ENCODE data around the gene GEMIN8. TPM values are rescaled to one million over a fixed set of nuclear protein-coding genes. Genes with fewer than 3 reads are reported as not detected.

GEMIN8 gene
- total RNA-seq, 1 donor: 10.4 TPM

DNA sequence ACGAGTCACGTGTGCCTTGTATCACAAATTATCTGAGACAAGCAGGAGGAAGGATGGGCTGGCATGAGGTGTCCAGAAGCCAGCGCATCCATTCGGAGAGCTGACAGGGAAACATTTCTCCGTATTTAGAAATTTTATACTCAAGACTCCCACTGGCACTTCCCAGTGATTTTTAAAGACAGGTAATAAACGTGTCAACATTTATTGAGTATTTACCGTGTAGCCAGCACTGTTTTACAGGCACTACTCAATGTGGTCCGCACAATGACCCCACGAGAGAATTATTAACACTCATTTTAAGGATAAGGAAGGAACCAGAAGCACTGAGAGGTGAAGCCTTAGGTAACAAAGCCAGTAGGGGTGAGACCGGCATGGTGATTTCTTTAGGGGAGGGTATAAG, 23.2 kb downstream of the GEMIN8 start:
- H3K4me3 ChIP-seq (ENCODE audit: low read depth, low read length): no peak overlapping the region
- DNase-seq (ENCODE audit: low read depth): no peak
- TF ChIP-seq, protein P1, sequence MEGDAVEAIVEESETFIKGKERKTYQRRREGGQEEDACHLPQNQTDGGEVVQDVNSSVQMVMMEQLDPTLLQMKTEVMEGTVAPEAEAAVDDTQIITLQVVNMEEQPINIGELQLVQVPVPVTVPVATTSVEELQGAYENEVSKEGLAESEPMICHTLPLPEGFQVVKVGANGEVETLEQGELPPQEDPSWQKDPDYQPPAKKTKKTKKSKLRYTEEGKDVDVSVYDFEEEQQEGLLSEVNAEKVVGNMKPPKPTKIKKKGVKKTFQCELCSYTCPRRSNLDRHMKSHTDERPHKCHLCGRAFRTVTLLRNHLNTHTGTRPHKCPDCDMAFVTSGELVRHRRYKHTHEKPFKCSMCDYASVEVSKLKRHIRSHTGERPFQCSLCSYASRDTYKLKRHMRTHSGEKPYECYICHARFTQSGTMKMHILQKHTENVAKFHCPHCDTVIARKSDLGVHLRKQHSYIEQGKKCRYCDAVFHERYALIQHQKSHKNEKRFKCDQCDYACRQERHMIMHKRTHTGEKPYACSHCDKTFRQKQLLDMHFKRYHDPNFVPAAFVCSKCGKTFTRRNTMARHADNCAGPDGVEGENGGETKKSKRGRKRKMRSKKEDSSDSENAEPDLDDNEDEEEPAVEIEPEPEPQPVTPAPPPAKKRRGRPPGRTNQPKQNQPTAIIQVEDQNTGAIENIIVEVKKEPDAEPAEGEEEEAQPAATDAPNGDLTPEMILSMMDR (IDR thresholded peaks at IDR 0.05; ENCODE audit: insufficient read depth, low read depth, low read length): no peak

DNA sequence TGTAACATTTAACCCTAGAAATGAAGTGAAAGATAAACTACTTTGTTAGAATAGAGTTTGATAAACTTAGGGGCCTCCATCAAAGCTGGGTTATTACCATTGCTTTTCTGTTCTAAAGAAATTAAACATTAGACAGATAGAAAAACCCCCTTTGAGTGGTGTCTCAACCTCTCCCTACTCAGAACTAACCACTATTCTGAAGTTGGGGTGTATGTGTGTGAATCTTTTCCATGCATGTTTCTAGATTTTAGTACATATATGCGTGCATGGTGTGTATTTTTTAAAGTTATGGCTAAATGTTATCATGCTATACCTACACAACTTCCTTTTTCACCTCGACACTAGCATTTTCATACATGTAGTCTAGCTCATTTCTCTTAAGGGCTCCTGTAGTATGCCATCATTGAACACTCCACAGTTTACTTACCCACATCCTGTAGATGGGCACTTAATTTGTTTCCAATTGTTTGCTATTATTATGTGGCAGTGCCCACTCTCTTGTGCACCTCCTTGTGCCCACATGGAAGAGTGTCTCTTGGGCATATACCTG, 25.7 kb downstream of the GEMIN8 start:
- no peak overlapping the region for H3K4me3 ChIP-seq (ENCODE audit: low read depth, low read length)
- DNase-seq (ENCODE audit: low read depth): no peak
- TF ChIP-seq, protein P1 (IDR thresholded peaks at IDR 0.05; ENCODE audit: insufficient read depth, low read depth, low read length): no peak

DNA sequence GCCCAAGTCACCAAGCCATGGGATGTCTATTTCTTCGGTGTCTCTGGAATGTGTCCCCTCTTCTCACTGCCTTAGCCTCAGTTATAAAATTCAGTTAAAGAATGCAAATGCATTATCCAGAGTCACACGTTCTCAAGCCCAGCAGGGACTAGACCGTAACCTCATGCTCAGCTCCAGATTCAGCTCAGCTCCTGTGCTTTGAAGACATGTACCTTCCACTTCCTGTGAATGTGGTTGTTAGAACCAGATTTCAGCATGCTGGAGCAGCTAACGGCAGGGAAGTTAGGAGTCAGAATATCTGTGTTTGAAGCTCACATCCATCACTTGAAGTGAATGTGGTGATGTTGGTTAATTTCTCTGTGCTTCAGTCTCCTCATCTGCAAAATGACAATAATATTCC, 26.7 kb downstream of the GEMIN8 start:
- no peak overlapping the region for H3K4me3 ChIP-seq (ENCODE audit: low read depth, low read length)
- TF ChIP-seq, protein P1 (IDR thresholded peaks at IDR 0.05; ENCODE audit: insufficient read depth, low read depth, low read length): no peak
- DNase-seq (ENCODE audit: low read depth): no peak

DNA sequence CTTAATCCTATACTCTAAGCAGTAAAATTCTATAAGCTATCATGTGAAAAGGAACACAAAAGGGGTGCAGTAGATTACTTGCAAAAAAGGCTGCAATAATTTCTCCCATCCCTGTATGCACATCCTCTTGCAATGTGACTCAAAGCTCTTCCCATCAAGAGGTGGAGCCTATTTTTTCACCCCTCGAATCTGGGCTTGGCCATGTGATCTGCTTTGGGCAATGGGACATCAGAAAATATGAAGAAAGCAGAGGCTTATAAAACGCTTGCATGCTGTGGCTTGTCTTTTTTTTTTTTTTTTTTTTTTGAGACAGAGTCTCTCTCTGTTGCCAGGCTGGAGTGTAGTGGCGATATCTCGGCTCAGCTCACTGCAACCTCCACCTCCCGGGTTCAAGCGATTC, 33.0 kb downstream of the GEMIN8 start:
- no peak overlapping the region for H3K4me3 ChIP-seq (ENCODE audit: low read depth, low read length)
- no peak for DNase-seq (ENCODE audit: low read depth)
- TF ChIP-seq, protein P1 (IDR thresholded peaks at IDR 0.05; ENCODE audit: insufficient read depth, low read depth, low read length): no peak

DNA sequence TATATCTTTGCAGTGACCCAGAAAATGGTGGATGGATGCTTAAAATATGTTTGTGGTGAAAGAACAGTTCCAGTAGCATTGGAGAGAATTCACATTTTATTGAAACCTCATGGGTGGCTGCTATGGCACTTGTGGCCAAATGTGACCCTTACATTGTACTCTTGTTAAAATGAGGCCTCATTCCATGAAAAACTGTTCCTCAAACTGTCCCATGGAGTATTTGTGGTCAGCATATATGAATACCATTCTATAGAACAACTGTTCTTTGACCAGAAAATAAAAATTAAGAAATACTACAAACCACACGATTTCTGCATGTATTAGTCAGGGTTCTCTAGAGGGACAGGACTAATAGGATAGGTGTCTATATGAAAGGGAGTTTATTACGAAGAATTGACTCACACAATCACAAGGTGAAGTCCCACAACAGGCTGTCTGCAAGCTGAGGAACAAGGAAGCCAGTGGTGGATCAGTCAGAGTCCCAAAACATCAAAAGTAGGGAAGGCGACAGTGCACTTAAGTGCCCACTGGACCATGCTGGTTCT, 35.1 kb downstream of the GEMIN8 start:
- TF ChIP-seq, protein P1 (IDR thresholded peaks at IDR 0.05; ENCODE audit: insufficient read depth, low read depth, low read length): no peak
- DNase-seq (ENCODE audit: low read depth): no peak
- no peak overlapping the region for H3K4me3 ChIP-seq (ENCODE audit: low read depth, low read length)

DNA sequence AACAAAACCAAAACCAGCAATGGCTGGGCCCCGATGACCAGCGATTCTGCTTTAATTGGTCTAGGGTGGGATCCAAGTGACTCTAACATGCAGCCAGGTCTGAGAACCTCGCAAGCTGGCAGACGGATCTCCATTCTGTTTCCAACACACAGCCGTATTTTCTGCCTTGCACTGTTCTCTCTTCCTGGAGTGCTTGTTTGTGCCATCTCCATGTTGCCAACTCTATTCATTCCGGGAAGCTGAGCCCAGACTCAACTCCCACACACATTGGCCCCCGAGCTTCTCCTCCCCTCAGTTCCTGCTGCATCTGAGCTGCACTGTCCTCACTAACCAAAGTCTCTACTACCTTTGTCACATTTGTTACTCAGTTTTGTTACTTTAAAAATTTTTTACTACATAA, 35.6 kb downstream of the GEMIN8 start:
- DNase-seq (ENCODE audit: low read depth): no peak

More for the DNA sequence above, 35.6 kb downstream of the GEMIN8 start:
- TF ChIP-seq, protein P1 (IDR thresholded peaks at IDR 0.05; ENCODE audit: insufficient read depth, low read depth, low read length): no peak
- H3K4me3 ChIP-seq (ENCODE audit: low read depth, low read length): no peak overlapping the region

Data from fibroblast of villous mesenchyme (primary cell).